Right lobe of liver (tissue), 4 donors: ENCODE measurements around the gene TENM4.

Experiments used
- POLR2A ChIP-seq: fragments of 450-650 bp; IDR thresholded peaks from one replicate; pipeline ENCODE4 v1.6.1; 2017; ENCODE audit warnings: antibody characterized with exemption, mild to moderate bottlenecking
- TF ChIP-seq, protein P1 (sequence below), 4 donors: fragments of 200-600 bp in 3 of 4; fragments of 450-650 bp in 1 of 4; IDR thresholded peaks; one replicate each; pipeline versions ENCODE4 v1.5.1 to v1.8.0; 2016 to 2022; ENCODE audit warnings: antibody characterized with exemption in 4 of 4, mild to moderate bottlenecking in 2 of 4
- donor health status: DM: no; HTN: no; CAD: no.
- donor health status: DM: no; HTN: no; CAD: no.
- donor health status: DM: no; HTN: yes; CAD: no.

DNA sequence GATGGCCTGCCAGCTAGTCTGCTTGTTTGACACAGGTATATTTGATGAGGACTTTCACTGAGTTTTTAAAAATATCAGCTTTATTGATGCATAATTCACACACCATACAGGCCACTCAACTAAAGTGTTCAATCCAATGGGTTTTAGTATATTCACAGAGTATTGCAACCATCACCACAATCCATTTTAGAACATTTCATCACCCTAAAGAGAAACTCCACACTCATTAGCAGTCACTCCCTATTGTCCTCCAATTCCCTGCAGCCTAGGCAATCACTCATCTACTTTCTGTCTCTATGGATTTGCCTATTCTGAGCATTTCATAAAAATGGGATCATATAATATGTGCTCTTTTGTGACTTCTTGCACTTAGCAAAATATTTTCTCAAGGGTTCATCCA lies 468.2 kb downstream of the TENM4 start:
- no peak for TF ChIP-seq POLR2A
- TF ChIP-seq, protein P1, sequence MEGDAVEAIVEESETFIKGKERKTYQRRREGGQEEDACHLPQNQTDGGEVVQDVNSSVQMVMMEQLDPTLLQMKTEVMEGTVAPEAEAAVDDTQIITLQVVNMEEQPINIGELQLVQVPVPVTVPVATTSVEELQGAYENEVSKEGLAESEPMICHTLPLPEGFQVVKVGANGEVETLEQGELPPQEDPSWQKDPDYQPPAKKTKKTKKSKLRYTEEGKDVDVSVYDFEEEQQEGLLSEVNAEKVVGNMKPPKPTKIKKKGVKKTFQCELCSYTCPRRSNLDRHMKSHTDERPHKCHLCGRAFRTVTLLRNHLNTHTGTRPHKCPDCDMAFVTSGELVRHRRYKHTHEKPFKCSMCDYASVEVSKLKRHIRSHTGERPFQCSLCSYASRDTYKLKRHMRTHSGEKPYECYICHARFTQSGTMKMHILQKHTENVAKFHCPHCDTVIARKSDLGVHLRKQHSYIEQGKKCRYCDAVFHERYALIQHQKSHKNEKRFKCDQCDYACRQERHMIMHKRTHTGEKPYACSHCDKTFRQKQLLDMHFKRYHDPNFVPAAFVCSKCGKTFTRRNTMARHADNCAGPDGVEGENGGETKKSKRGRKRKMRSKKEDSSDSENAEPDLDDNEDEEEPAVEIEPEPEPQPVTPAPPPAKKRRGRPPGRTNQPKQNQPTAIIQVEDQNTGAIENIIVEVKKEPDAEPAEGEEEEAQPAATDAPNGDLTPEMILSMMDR (IDR thresholded peaks at IDR 0.05), result no peak
